Heart left ventricle (tissue), 13 donors: ENCODE results near the gene PLEKHM3.

Source experiments
- CTCF ChIP-seq, 12 donors: fragments of 200-600 bp; sonication (generic) in 4 of 12; IDR thresholded peaks; one replicate each; pipeline versions ENCODE4 v1.5.0 to v1.8.0; 2018 to 2022; ENCODE audit warnings: antibody characterized with exemption in 12 of 12, mild to moderate bottlenecking in 5 of 12
- POLR2A ChIP-seq, 2 donors: fragments of 450-650 bp; IDR thresholded peaks; one replicate each; pipeline ENCODE4 v1.6.1; 2017; ENCODE audit warnings: antibody characterized with exemption in 2 of 2, mild to moderate bottlenecking in 2 of 2, moderate library complexity in 2 of 2
- donor health status: ischemic (EF 13 %, LVEDD 7.1; RV severe dilation, severe dysfunction).
- donor health status: DM: no; HTN: yes; CAD: no.
- donor health status: DM: no; HTN: no; CAD: no.
- donor health status: ischemic (EF 25% LVEDD 6.9; RV normal size, moderate dysfunction).
- donor health status: ischemic (EF 25% LVEDD 5.7; RV mildly dilated, moderate dysfunction).
- donor health status: ischemic (EF 35%, LVEDD 5.7; RV mildly dilated, moderate dysfunction).
- donor health status: nonischemic (EF 11% LVEDD 7.7; RV severe dilation, severe dysfunction).
- donor health status: DM: yes; HTN: yes; CAD: no.
- donor health status: PGD.
- donor health status: ischemic (EF 29% LVEDD 5.4; RV normal size, mild dysfunction).
- donor health status: nonischemic (EF 23%, LVEDD 6.1; RV moderate dilation, normal function).

- no peak for TF ChIP-seq POLR2A (IDR thresholded peaks at IDR 0.05)
- TF ChIP-seq CTCF (IDR thresholded peaks at IDR 0.05), result no peak
These were observed 69.9 kb downstream of the PLEKHM3 start for GRCh38 chr2:207955456-207955855.
